Fibroblast of the aortic adventitia (primary cell): Measurements from ENCODE around the gene PRRT2. TPM values are rescaled to one million over a fixed set of nuclear protein-coding genes. Genes with fewer than 3 reads are reported as not detected.

ENCODE experiments used
- DNase-seq: peaks from one replicate; pipeline ENCODE4 v3.0.0-alpha.2; 2010; ENCODE audit warnings: low read depth
- H3K4me3 ChIP-seq: 2 replicates; pipeline ENCODE4 v1.5.1; 2011; ENCODE audit warnings: low read depth, mild to moderate bottlenecking, control low read depth, low read length, moderate library complexity
- CTCF ChIP-seq: IDR thresholded peaks from 2 replicates; pipeline ENCODE4 v1.5.1; 2011; ENCODE audit warnings: mild to moderate bottlenecking, low read length, control low read depth, inconsistent platforms; ENCODE audit not compliant: insufficient read depth
- total RNA-seq: library from RNA; depleted of rRNA; stranded (reverse); fragments of >200 nt; gene quantifications from 2 replicates; pipeline ENCODE4 v1.2.3, GENCODE V29; 2012; ENCODE audit warnings: low replicate concordance

Gene PRRT2
- total RNA-seq, 1 donor, result 7.7 TPM

- no peak overlapping the region for H3K4me3 ChIP-seq
- no peak for TF ChIP-seq CTCF
- no peak for DNase-seq
Measured at GRCh38 chr16:29836623-29837022, 24.6 kb downstream of the PRRT2 start.

GRCh38 chr16:29837841-29838240, 25.8 kb downstream of the PRRT2 start:
- DNase-seq, result no peak
- TF ChIP-seq CTCF, result no peak

GRCh38 chr16:29839822-29840221, 27.8 kb downstream of the PRRT2 start:
- no peak overlapping the region for H3K4me3 ChIP-seq
- TF ChIP-seq CTCF, result no peak
- no peak for DNase-seq

More at GRCh38 chr16:29837841-29838240, 25.8 kb downstream of the PRRT2 start:
- H3K4me3 ChIP-seq, result no peak overlapping the region

GRCh38 chr16:29840240-29840639, 28.2 kb downstream of the PRRT2 start:
- no peak for DNase-seq
- H3K4me3 ChIP-seq, result no peak overlapping the region
- TF ChIP-seq CTCF, result no peak

- DNase-seq, result no peak
- TF ChIP-seq CTCF, result no peak
Measured at GRCh38 chr16:29841631-29842030, 29.6 kb downstream of the PRRT2 start.

GRCh38 chr16:29842732-29843346, 30.8 kb downstream of the PRRT2 start:
- TF ChIP-seq CTCF, result no peak
- DNase-seq, result no peak
- H3K4me3 ChIP-seq, result no peak overlapping the region

More at GRCh38 chr16:29841631-29842030, 29.6 kb downstream of the PRRT2 start:
- no peak overlapping the region for H3K4me3 ChIP-seq

- no peak overlapping the region for H3K4me3 ChIP-seq
- TF ChIP-seq CTCF, result no peak
- DNase-seq, result no peak
Measured at GRCh38 chr16:29843931-29844330, 31.9 kb downstream of the PRRT2 start.
